A549 (cell line): ENCODE measurements around the gene XAB2. TPM values are rescaled to one million over a fixed set of nuclear protein-coding genes. Genes with fewer than 3 reads are reported as not detected.

Experiments
- ATAC-seq, 2 experiments: fragments of 200-7000 bp in 1 of 2; fragments of >200 bp in 1 of 2; cut with Nextera tagmentation in 1 of 2; cut with Tn5 transposase in 1 of 2; 3 replicates each; pipeline versions ENCODE4 v1.8.0 to v1.9.1; 2018 to 2020; ENCODE audit warnings: mild to moderate bottlenecking in 1 of 2, moderate library complexity in 1 of 2
- CTCF ChIA-PET: fragments of 300-600 bp; sonication (Branson Sonifier 250); formaldehyde crosslinking; extraction: SDS; loops from one replicate; lab custom pipeline; 2021; ENCODE audit warnings: antibody characterized with exemption, inconsistent platforms; lab: Yijun Ruan, JAX
- POLR2A ChIA-PET: fragments of 350-600 bp; formaldehyde crosslinking; extraction: SDS; loops from one replicate; lab custom pipeline; 2021; ENCODE audit warnings: antibody characterized with exemption, inconsistent platforms; lab: Yijun Ruan, JAX
- DNase-seq, 2 experiments: peaks; one replicate each; pipeline versions ENCODE4 v3.0.0 to v3.0.0-alpha.2; 2011 to 2016; ENCODE audit warnings: low read depth in 1 of 2, low spot score in 1 of 2
- FAIRE-seq: peaks from 2 replicates; lab custom pipeline; 2011; peaks lifted over from hg19 to GRCh38; lab: Jason Lieb, UNC
- H3K27ac ChIP-seq, 2 experiments: fragments of >200 bp; sonication (Bioruptor Twin); formaldehyde crosslinking; 3 replicates each; pipeline ENCODE4 v1.5.1; 2016 to 2017
- H3K4me1 ChIP-seq: fragments of >200 bp; sonication (Bioruptor Twin); formaldehyde crosslinking; 3 replicates; pipeline ENCODE4 v1.6.1; 2016
- H3K4me2 ChIP-seq: fragments of >200 bp; sonication (Bioruptor Twin); formaldehyde crosslinking; 3 replicates; pipeline ENCODE4 v1.6.1; 2016
- H3K4me3 ChIP-seq: fragments of >200 bp; sonication (Bioruptor Twin); formaldehyde crosslinking; 3 replicates; pipeline ENCODE4 v1.5.1; 2016
- H3K9me3 ChIP-seq: fragments of >200 bp; sonication (Bioruptor Twin); formaldehyde crosslinking; 3 replicates; pipeline ENCODE4 v1.6.1; 2016
- BHLHE40 ChIP-seq: IDR thresholded peaks from 2 replicates; pipeline ENCODE4 v1.6.1; 2012; ENCODE audit warnings: low read depth, low read length, inconsistent platforms
- CBX2 ChIP-seq: fragments of 200-600 bp; sonication (generic); IDR thresholded peaks from 2 replicates; pipeline ENCODE4 v1.6.1; 2016; ENCODE audit warnings: low read depth, mild to moderate bottlenecking, borderline replicate concordance
- CBX8 ChIP-seq: fragments of 200-600 bp; sonication (generic); IDR thresholded peaks from 2 replicates; pipeline ENCODE4 v1.6.1; 2016
- CEBPB ChIP-seq, 2 experiments: fragments of >200 bp in 1 of 2; sonication (Bioruptor Twin) in 1 of 2; formaldehyde crosslinking in 1 of 2; IDR thresholded peaks; 2 replicates each; pipeline ENCODE4 v1.6.1; 2012 to 2016
- CHD2 ChIP-seq: fragments of 150-350 bp; IDR thresholded peaks from 2 replicates; pipeline ENCODE4 v1.6.1; 2014; ENCODE audit warnings: low read length; ENCODE audit not compliant: partially characterized antibody
- E2F6 ChIP-seq: IDR thresholded peaks from 2 replicates; pipeline ENCODE4 v1.6.1; 2012; ENCODE audit warnings: low read depth, borderline replicate concordance
- FOSB ChIP-seq: fragments of 250-450 bp; sonication (Bioruptor Pico); IDR thresholded peaks from 2 replicates; pipeline ENCODE4 v1.5.0; 2020; ENCODE audit warnings: mild to moderate bottlenecking, moderate library complexity
- FOSL2 ChIP-seq, 2 experiments: fragments of 450-650 bp in 1 of 2; fragments of >200 bp in 1 of 2; sonication (Bioruptor Twin) in 1 of 2; formaldehyde crosslinking; IDR thresholded peaks; 2 replicates each; pipeline versions ENCODE4 v1.5.0 to v1.6.1; 2016 to 2020; ENCODE audit warnings: mild to moderate bottlenecking in 1 of 2, moderate library complexity in 1 of 2
- HDAC2 ChIP-seq: fragments of 200-600 bp; sonication (generic); IDR thresholded peaks from 2 replicates; pipeline ENCODE4 v1.6.1; 2016
- HEYL ChIP-seq: fragments of 250-450 bp; sonication (Bioruptor Pico); IDR thresholded peaks from 2 replicates; pipeline ENCODE4 v1.8.0; 2021; ENCODE audit warnings: mild to moderate bottlenecking, moderate library complexity
- HOXA7 ChIP-seq: fragments of 250-450 bp; sonication (Bioruptor Pico); IDR thresholded peaks from 2 replicates; pipeline ENCODE4 v1.5.0; 2020; ENCODE audit warnings: mild to moderate bottlenecking, moderate library complexity
- HOXB13 ChIP-seq: fragments of 250-450 bp; sonication (Bioruptor Pico); IDR thresholded peaks from 2 replicates; pipeline ENCODE4 v1.5.0; 2020; ENCODE audit warnings: low read depth, mild to moderate bottlenecking, moderate library complexity
- JUN ChIP-seq, 2 experiments: fragments of >200 bp; sonication (Bioruptor Twin); formaldehyde crosslinking; IDR thresholded peaks; 2 replicates in 1 of 2; 3 replicates in 1 of 2; pipeline ENCODE4 v1.6.1; 2016 to 2017
- JUNB ChIP-seq: fragments of >200 bp; sonication (Bioruptor Twin); formaldehyde crosslinking; IDR thresholded peaks from 2 replicates; pipeline ENCODE4 v1.6.1; 2016
- MAZ ChIP-seq: fragments of 150-350 bp; IDR thresholded peaks from 2 replicates; pipeline ENCODE4 v1.6.1; 2014; ENCODE audit warnings: antibody characterized with exemption, low read depth, low read length, borderline replicate concordance
- MYC ChIP-seq: IDR thresholded peaks from 2 replicates; pipeline ENCODE4 v1.6.1; 2012; ENCODE audit warnings: mild to moderate bottlenecking, inconsistent platforms, low read length, improper control_type of control experiment, borderline replicate concordance
- NFE2L2 ChIP-seq: fragments of 150-350 bp; conservative IDR thresholded peaks from 2 replicates; pipeline ENCODE4 v1.6.1; 2014; ENCODE audit warnings: low read length
- NPAS2 ChIP-seq: fragments of 250-450 bp; sonication (Bioruptor Pico); IDR thresholded peaks from 2 replicates; pipeline ENCODE4 v1.8.0; 2022; ENCODE audit warnings: mild to moderate bottlenecking, moderate library complexity, borderline replicate concordance
- NR3C1 ChIP-seq: fragments of >200 bp; sonication (Bioruptor Twin); formaldehyde crosslinking; IDR thresholded peaks from 3 replicates; pipeline ENCODE4 v1.6.1; 2017
- PBX3 ChIP-seq: IDR thresholded peaks from 2 replicates; pipeline ENCODE4 v1.6.1; 2012
- PHF8 ChIP-seq: fragments of 200-600 bp; sonication (generic); IDR thresholded peaks from 2 replicates; pipeline ENCODE4 v1.6.1; 2016; ENCODE audit warnings: low read depth, mild to moderate bottlenecking, antibody characterized with exemption, moderate library complexity, borderline replicate concordance
- POLR2A ChIP-seq: IDR thresholded peaks from 2 replicates; pipeline ENCODE4 v1.6.1; 2012; ENCODE audit warnings: mild to moderate bottlenecking, low read length
- RAD21 ChIP-seq, 2 experiments: fragments of >200 bp in 1 of 2; sonication (Bioruptor Twin) in 1 of 2; formaldehyde crosslinking in 1 of 2; IDR thresholded peaks in 1 of 2; conservative IDR thresholded peaks in 1 of 2; 2 replicates in 1 of 2; 3 replicates in 1 of 2; pipeline ENCODE4 v1.6.1; 2012 to 2018; ENCODE audit warnings: inconsistent platforms in 1 of 2
- RARB ChIP-seq: fragments of 250-450 bp; sonication (Bioruptor Pico); IDR thresholded peaks from 2 replicates; pipeline ENCODE4 v1.8.0; 2021; ENCODE audit warnings: mild to moderate bottlenecking, moderate library complexity
- REST ChIP-seq: fragments of 200-600 bp; sonication (generic); IDR thresholded peaks from 2 replicates; pipeline ENCODE4 v1.6.1; 2016; ENCODE audit warnings: antibody characterized with exemption, mild to moderate bottlenecking, moderate library complexity
- RFX5 ChIP-seq: fragments of 450-650 bp; IDR thresholded peaks from 2 replicates; pipeline ENCODE4 v1.7.1; 2014; ENCODE audit warnings: antibody characterized with exemption, mild to moderate bottlenecking, moderate library complexity
- SMC3 ChIP-seq: fragments of >200 bp; sonication (Bioruptor Twin); formaldehyde crosslinking; IDR thresholded peaks from 3 replicates; pipeline ENCODE4 v1.6.1; 2018; ENCODE audit warnings: inconsistent platforms
- TP53 ChIP-seq: fragments of 250-450 bp; sonication (Bioruptor Pico); IDR thresholded peaks from 2 replicates; pipeline ENCODE4 v1.5.0; 2021; ENCODE audit warnings: mild to moderate bottlenecking, moderate library complexity
- USF2 ChIP-seq: fragments of 450-650 bp; IDR thresholded peaks from 2 replicates; pipeline ENCODE4 v1.6.1; 2014; ENCODE audit warnings: antibody characterized with exemption
- ZFP36 ChIP-seq: fragments of 450-650 bp; IDR thresholded peaks from 2 replicates; pipeline ENCODE4 v1.6.1; 2014; ENCODE audit warnings: borderline replicate concordance; ENCODE audit not compliant: partially characterized antibody
- ZNF302 ChIP-seq: fragments of 250-450 bp; sonication (Bioruptor Pico); IDR thresholded peaks from 2 replicates; pipeline ENCODE4 v1.9.0; 2021; ENCODE audit warnings: inconsistent platforms, mild to moderate bottlenecking, moderate library complexity
- ZSCAN20 ChIP-seq: fragments of 250-450 bp; sonication (Bioruptor Pico); IDR thresholded peaks from 2 replicates; pipeline ENCODE4 v1.8.0; 2022; ENCODE audit warnings: mild to moderate bottlenecking, moderate library complexity
- WGBS: methylation state at CpG from one replicate; pipeline ENCODE4 v1.1.6; 2017; ENCODE audit errors: missing lambda C conversion rate; 5-methylcytosine and 5-hydroxymethylcytosine counted together
- polyA plus RNA-seq, 4 experiments: library from polyadenylated mRNA; depleted of rRNA in 3 of 4; stranded (reverse); fragments of >200 nt; fragmentation: RNase III in 1 of 4; extraction: RNeasy Plus Mini Kit Qiagen cat#74134 plus additional on column Dnase treatment in 1 of 4; gene quantifications; 2 replicates in 3 of 4; 3 replicates in 1 of 4; pipeline ENCODE4 v1.2.3, GENCODE V29; 2011 to 2017

Gene XAB2
- polyA plus RNA-seq, 2 of the 4 experiments (the other 2 are of a cell fraction): 15.0 to 21.2 TPM

GRCh38 chr19:7635670-7636069 is 6.3 kb upstream of the XAB2 start:
- no peak overlapping the region for H3K4me3 ChIP-seq
- no peak overlapping the region for H3K4me2 ChIP-seq
- CTCF ChIA-PET: no interaction called here
- ATAC-seq (no peak), FAIRE-seq (no peak), DNase-seq (no peak)
- peaks cover 4% of the 10 kb centered on the region; the same call in 1 of the 3 replicates for H3K4me1 ChIP-seq
- no peak for TF ChIP-seq PBX3
- TF ChIP-seq NR3C1: no peak
- TF ChIP-seq RARB (CRISPR knock-in tag): no peak
- no peak for TF ChIP-seq PHF8
- TF ChIP-seq CHD2: no peak
- no peak for TF ChIP-seq ZFP36
- no peak for TF ChIP-seq HOXA7 (CRISPR knock-in tag)
- no peak for TF ChIP-seq E2F6
- TF ChIP-seq HOXB13 (CRISPR knock-in tag): no peak
- no peak for TF ChIP-seq BHLHE40
- TF ChIP-seq JUN (IDR thresholded peaks at IDR 0.05): no peak
- no peak for TF ChIP-seq CEBPB (IDR thresholded peaks at IDR 0.05)
- no peak for TF ChIP-seq ZSCAN20 (CRISPR knock-in tag)
- no peak for TF ChIP-seq NPAS2 (CRISPR knock-in tag)
- no peak for TF ChIP-seq CBX8
- TF ChIP-seq RAD21 (conservative IDR thresholded peaks at IDR 0.05 in 1 of 2, IDR thresholded peaks at IDR 0.05 in 1 of 2): no peak
- TF ChIP-seq TP53 (CRISPR knock-in tag): no peak
- TF ChIP-seq POLR2A: no peak
- no peak for TF ChIP-seq HEYL (CRISPR knock-in tag)
- TF ChIP-seq RFX5: no peak
- WGBS: 43% methylated on average over 6 of the region's 6 CpGs
- no peak overlapping the region for H3K27ac ChIP-seq
- POLR2A ChIA-PET: no interaction called here
- no peaks in the 10 kb centered on the region for H3K9me3 ChIP-seq

GRCh38 chr19:7633698-7634097 is 4.4 kb upstream of the XAB2 start, which contains the start of gene PCP2:
Gene PCP2 (minus strand): TSS chr19:7633719. CDS start chr19:7633457, 262 bp downstream.
- no peak within 1 kb of the TSS for H3K27ac ChIP-seq
- DNase-seq: no peak
- TF ChIP-seq RARB (CRISPR knock-in tag) (no peak), SMC3 (no peak), JUN (IDR thresholded peaks at IDR 0.05) (no peak), FOSB (CRISPR knock-in tag) (no peak), HEYL (CRISPR knock-in tag) (no peak), USF2 (no peak), MYC (no peak), JUNB (no peak), FOSL2 (IDR thresholded peaks at IDR 0.05) (no peak), FOSL2 (CRISPR knock-in tag; IDR thresholded peaks at IDR 0.05) (no peak), HDAC2 (no peak), NPAS2 (CRISPR knock-in tag) (no peak), MAZ (no peak), NFE2L2 (no peak), REST (no peak), ZNF302 (CRISPR knock-in tag) (no peak), CBX2 (no peak)
- POLR2A ChIA-PET: interaction anchor here (2.3 kb wide), 1 partner anchor 9 kb away, joined by 6 read pairs; no protein-coding TSS in a partner anchor
- FAIRE-seq: no peak
- H3K4me3 ChIP-seq: no peak within 1 kb of the TSS
- CTCF ChIA-PET: interaction anchor here (1.0 to 2.2 kb wide), 2 partner anchors 65 to 166 kb away, joined by 3 to 12 read pairs; no protein-coding TSS in a partner anchor
- no peak for ATAC-seq
- H3K9me3 ChIP-seq: no peaks in the 10 kb centered on the region
- no peak within 1 kb of the TSS for H3K4me2 ChIP-seq
- no CpG with 5 or more reads among the region's 2 CpGs for WGBS
- peaks cover 7% of the 10 kb centered on the region; the same call in 1 of the 3 replicates for H3K4me1 ChIP-seq
